ENCODE data around the gene UBE2S.

The UBE2S gene

GRCh38 chr19:55365245-55365644, 42.3 kb downstream of the UBE2S start:
- intact Hi-C loops (cut with DNase I; ENCODE audit: low total_unique reads) = no loop called here
- TF ChIP-seq CTCF (IDR thresholded peaks at IDR 0.05) = no peak
- Histone ChIP-seq H3K9me3 (no peaks in the 10 kb centered on the region), H3K4me3 (no peak overlapping the region), H3K36me3 (no peaks in the 10 kb centered on the region), H3K27ac (no peak overlapping the region), H3K27me3 (peaks cover 0 to 65% of the 10 kb centered on the region in 2 donors), H3K4me1 (peaks cover 0 to 19% (median 13%) of the 10 kb centered on the region in 4 donors)
- no peak for DNase-seq

- Histone ChIP-seq H3K36me3 (no peaks in the 10 kb centered on the region), H3K4me1 (no peaks in the 10 kb centered on the region), H3K9me3 (no peaks in the 10 kb centered on the region), H3K27me3 (peaks cover 0 to 58% of the 10 kb centered on the region in 2 donors), H3K4me3 (no peak within 1 kb of the TSS), H3K27ac (no peak within 1 kb of the TSS)
- TF ChIP-seq CTCF (IDR thresholded peaks at IDR 0.05) = no peak
- no peak for DNase-seq
- intact Hi-C loops (cut with DNase I; ENCODE audit: low total_unique reads) = no loop called here
These were observed 44.4 kb downstream of the UBE2S start, which contains the start of gene GARIN5B for GRCh38 chr19:55362990-55363716. TSS of gene GARIN5B (minus strand) at chr19:55363260. CDS start at chr19:55363066, 194 bp downstream.

- no peak for TF ChIP-seq CTCF (IDR thresholded peaks at IDR 0.05)
These were observed 45.2 kb downstream of the UBE2S start for GRCh38 chr19:55362174-55362989.

GRCh38 chr19:55360902-55361301, 46.7 kb downstream of the UBE2S start:
- intact Hi-C loops (cut with DNase I; ENCODE audit: low total_unique reads) = no loop called here
- Histone ChIP-seq H3K9me3 (no peaks in the 10 kb centered on the region), H3K36me3 (no peaks in the 10 kb centered on the region), H3K27me3 (peaks cover 0 to 63% of the 10 kb centered on the region in 2 donors), H3K4me3 (no peak overlapping the region), H3K4me1 (no peaks in the 10 kb centered on the region), H3K27ac (no peak overlapping the region)
- no peak for TF ChIP-seq CTCF (IDR thresholded peaks at IDR 0.05)
- DNase-seq = no peak

More at GRCh38 chr19:55362174-55362989, 45.2 kb downstream of the UBE2S start:
- peaks cover 0 to 56% of the 10 kb centered on the region in 2 donors for H3K27me3 ChIP-seq
- no peak for DNase-seq
- no peaks in the 10 kb centered on the region for H3K4me1 ChIP-seq
- no peak overlapping the region for H3K4me3 ChIP-seq
- intact Hi-C loops (cut with DNase I; ENCODE audit: low total_unique reads) = no loop called here
- no peaks in the 10 kb centered on the region for H3K9me3 ChIP-seq
- no peaks in the 10 kb centered on the region for H3K36me3 ChIP-seq
- H3K27ac ChIP-seq = no peak overlapping the region

GRCh38 chr19:55358943-55359908, 48.4 kb downstream of the UBE2S start:
- intact Hi-C loops (cut with DNase I; ENCODE audit: low total_unique reads) = no loop called here
- DNase-seq = no peak

More at GRCh38 chr19:55358943-55359908, 48.4 kb downstream of the UBE2S start:
- no peak overlapping the region for H3K4me3 ChIP-seq
- TF ChIP-seq CTCF (IDR thresholded peaks at IDR 0.05) = no peak
- peaks cover 0 to 75% of the 10 kb centered on the region in 2 donors for H3K27me3 ChIP-seq
- peaks cover 0 to 7% (median 4%) of the 10 kb centered on the region in 4 donors for H3K4me1 ChIP-seq
- no peaks in the 10 kb centered on the region for H3K9me3 ChIP-seq
- no peaks in the 10 kb centered on the region for H3K36me3 ChIP-seq
- H3K27ac ChIP-seq = no peak overlapping the region

Measured in tibial artery (tissue), 4 donors.